Anterior cingulate cortex (tissue), 58 donors: Measurements from ENCODE around the gene PRMT3.
A peak's percentile ranks its signal among the peaks of the same experiment; 100 is the strongest.
"Not testable (repeated sequence)": the region's sequence is repeated elsewhere in the genome, so short reads cannot be mapped to it uniquely, and the experiment has no call there.

Experiments used
- DNase-seq, 58 donors: peaks; one replicate each; lab custom pipeline; 2025; lab: John Stamatoyannopoulos, UW

PRMT3 gene

GRCh38 chr11:20373147-20373546, 14.4 kb upstream of the PRMT3 start:
- DNase-seq: no peak

DNA sequence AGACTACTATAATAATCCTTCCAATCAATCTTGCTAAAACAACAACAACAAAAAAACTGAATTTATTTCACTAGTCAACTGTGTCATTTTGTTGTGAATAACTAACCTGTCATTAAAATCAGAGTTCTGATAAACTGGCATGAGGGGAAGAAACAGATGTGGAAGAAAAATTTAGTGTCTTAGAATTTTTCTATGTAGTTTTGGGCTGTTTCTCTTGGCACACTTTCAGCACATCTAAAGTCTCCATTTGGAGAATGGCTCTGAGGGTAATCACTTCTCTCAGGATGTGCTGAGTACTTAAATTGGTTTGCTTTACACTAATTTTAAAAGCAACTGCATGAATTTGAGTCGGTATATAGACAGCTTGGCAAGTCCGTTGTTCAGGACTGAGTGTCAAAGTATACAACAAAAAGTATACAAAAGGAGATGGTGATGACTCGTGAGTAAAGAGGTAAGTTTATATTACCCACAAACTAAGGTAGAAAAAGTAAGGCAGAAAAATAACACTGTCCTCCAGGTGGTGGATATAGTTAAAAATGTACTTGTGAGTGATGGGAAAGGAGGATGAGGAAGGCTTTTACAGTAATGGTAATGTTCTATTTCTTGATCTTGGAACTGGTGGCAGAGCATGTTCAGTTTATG, 13.8 kb upstream of the PRMT3 start:
- DNase-seq: no peak

GRCh38 chr11:20374741-20375300, 12.7 kb upstream of the PRMT3 start:
- no peak for DNase-seq

DNA sequence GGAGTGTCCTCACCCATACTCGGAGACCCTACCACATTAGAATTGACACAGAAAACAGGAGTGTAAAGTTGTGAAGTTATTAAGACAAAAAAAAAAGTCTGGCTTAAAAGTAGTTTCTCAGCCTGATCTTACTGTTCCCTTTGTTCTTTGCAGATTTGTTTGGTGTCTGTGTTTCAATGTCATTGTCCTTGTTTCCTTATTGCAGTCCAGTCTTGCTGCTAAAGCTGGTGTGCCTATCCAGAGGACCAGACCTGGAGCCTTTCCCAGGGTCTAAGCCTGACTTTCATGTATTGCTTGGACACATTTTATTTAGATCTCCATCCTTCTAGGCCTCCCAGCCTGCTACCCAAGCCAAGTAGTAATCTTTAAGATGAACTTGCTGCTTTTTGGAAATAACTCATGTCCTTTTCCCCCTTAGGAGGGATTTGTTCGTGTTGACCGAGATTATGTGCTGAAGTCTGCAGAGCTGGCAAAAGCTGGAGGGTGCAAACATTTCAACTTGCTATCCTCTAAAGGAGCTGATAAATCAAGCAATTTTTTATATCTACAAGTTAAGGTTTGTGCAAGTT, 11.3 kb upstream of the PRMT3 start:
- no peak for DNase-seq

DNA sequence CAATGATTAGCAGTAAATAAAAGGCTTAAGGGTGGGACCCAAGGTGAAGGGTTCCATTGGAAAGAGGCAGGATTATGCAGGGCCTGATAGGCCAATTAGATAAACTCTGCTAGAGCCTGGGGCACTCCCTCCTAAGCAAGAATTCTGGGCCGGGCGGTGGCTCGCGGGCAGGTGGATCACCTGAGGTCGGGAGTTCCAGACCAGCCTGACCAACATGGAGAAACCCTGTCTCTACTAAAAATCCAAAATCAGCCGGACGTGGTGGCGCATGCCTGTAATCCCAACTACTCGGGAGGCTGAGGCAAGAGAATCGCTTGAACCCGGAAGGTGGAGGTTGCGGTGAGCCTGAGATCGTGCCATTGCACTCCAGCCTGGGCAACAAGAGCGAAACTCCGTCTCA, 1.5 kb upstream of the PRMT3 start:
- DNase-seq: not testable (repeated sequence)

DNA sequence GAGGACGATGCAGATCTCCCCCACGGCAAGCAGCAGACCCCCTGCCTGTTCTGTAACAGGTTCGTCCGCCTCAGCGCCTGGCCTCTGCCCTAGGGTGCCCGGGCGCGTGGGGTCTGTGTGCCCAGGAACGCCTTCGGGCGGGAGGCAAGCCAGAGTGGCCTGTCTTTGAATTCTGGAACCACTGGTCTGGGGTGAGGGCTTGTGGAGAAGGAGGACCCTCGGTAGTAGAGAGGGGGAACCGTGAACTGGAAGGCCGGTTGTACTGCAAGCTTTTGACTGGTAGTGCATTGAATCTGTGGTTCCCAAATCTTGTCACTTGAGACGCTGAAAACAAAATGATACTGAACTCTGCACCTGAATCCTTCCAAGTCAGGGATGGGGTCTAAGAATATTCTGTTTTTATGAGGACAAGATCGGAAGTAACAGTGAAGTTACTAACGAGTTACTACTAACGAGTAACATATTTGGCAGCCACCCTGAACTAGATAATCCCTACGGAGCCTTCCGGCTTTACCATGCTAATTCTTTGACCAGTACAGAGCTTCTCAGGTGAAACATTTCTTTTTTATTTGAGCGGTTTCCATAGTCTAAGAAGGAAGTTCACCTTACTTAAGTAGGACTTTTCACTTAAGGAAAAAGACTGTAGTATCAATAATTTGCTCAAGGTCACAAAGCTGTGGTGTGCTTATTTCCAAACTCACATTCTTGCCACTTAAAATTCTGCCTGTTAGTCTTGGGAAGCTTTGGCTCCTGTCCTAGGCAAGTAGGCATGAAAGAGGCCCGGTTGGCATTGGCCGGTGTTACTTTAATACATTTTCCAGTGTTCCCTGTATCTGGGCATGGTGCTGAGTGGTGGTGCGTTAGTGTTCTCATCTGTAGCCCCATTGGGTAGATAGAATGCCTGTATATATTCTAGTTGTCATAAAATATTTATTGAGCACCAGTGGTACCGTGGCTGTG, 860 bp downstream of the PRMT3 start:
- DNase-seq: peak in 12 of 58 donors; percentile 3 to 67 (median 19)

- peak in 6 of 58 donors; percentile 2 to 15 (median 4) for DNase-seq
Measured at GRCh38 chr11:20397281-20397680, 9.8 kb downstream of the PRMT3 start.

DNA sequence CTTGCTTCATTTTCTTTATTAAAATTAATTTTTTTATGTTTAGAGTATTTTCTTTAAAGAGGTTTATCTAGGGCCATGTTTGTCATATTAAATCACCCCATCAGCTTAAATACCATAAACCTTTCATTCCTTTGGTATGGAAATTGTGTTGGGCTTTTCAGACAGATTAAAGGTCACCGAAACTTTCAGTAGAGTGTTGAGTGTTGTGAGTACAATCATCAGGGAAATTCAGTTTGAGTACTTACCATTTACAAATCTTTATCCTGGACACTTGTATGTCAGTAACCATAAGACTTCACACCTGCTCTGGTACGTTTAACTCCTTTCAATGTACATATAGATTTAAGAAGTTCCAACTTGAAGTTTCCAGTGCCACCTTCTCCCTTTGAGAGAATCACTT, 12.0 kb downstream of the PRMT3 start:
- DNase-seq: no peak

- DNase-seq: no peak
Measured at GRCh38 chr11:20403059-20403458, 15.5 kb downstream of the PRMT3 start.

DNA sequence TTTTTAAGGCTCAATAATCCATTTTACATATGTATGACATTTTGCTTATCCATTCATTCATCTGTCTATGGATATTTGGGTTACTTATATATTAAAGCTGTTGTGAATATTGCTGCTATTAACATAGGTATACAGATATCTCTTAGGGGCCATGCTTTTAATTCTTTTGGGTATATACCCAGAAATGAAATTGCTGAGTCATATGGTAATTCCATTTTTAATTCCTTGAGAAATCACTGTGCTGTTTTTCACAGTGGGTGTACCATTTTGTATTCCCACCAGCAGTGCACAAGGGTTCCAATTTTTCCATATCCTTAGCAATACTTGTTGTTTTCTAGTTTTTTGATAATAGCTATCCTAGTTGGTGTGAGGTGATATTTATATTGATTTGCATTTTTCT, 19.0 kb downstream of the PRMT3 start:
- no peak for DNase-seq

- no peak for DNase-seq
Measured at GRCh38 chr11:20407344-20407743, 19.8 kb downstream of the PRMT3 start.

DNA sequence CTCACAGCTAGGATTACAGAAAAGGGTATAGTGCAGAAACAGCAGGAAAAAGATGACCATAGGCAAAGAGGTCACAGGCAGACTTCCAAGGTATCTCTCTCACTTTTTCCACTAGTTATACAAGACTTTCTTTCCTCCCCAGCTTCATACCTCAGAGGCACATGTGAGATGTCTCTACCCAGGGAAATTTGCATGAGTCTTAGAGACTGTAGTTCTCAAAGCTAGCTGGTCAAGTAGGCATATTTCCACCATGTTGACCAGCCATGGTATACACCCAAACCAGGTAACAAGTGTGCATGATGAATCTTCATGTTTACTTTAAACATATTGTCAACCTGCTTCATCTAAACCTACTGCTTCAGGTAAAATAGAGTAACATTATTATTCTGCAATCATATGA, 27.9 kb downstream of the PRMT3 start:
- DNase-seq: no peak

DNA sequence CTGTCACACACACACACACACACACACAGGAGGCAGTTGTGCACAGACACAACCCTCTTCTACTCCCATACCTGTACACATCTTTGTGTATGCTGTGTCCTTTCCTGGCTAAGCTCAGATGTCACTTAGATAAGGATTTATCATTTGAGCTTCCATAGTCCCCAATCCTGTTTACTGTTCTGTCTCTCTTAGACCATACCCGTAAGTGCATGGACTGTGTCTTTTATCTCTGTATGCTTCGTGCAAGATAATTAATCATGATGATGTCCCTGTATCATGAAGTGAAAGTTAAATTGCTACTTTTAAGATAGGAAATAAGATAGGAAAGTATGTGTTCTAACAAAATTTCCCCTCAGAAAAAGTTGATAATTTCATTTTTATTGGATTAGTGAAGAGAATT, 30.3 kb downstream of the PRMT3 start:
- no peak for DNase-seq

- no peak for DNase-seq
Measured at GRCh38 chr11:20421946-20422345, 34.4 kb downstream of the PRMT3 start.

- no peak for DNase-seq
Measured at GRCh38 chr11:20429216-20429615, 41.7 kb downstream of the PRMT3 start.

GRCh38 chr11:20438637-20439036, 51.1 kb downstream of the PRMT3 start:
- no peak for DNase-seq

GRCh38 chr11:20443596-20443995, 56.1 kb downstream of the PRMT3 start:
- DNase-seq: no peak

GRCh38 chr11:20444535-20444934, 57.0 kb downstream of the PRMT3 start:
- no peak for DNase-seq

DNA sequence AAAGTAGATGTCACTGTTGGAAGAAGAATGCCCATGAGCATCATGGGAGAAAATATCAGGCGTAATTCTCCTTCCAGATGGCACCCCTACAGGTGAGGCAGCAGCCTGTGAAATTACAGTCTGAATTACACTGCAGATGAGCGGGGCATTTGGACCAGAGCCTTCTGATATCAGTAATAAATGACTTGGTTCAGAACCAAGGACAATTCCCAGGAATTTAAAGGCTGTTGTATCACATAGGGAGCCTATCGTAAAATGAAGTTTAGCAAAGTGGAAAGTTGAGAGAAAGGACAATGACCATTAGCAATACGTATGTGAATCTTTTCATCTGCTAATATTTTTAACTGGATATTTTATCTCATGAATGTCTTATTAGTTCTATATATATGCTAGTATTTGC, 61.3 kb downstream of the PRMT3 start:
- DNase-seq: no peak

DNA sequence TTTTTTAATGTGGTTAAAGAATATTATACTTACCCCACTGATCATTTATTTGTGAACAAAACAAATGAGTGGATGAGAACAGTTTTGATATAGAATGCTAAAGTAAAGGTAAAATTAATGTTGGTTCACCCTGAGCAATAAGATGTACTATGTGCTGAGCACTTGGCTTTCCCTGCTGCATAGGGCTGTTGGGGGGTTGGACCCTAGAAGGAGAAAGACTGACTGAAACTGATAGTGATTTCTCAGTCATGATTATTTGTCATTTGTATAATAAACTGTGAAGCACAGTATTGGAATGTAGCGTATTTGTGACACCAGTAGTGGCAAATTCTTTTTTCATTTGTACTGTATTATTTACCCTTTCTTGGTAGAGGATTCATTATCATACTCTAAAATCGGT, 63.3 kb downstream of the PRMT3 start:
- no peak for DNase-seq

DNA sequence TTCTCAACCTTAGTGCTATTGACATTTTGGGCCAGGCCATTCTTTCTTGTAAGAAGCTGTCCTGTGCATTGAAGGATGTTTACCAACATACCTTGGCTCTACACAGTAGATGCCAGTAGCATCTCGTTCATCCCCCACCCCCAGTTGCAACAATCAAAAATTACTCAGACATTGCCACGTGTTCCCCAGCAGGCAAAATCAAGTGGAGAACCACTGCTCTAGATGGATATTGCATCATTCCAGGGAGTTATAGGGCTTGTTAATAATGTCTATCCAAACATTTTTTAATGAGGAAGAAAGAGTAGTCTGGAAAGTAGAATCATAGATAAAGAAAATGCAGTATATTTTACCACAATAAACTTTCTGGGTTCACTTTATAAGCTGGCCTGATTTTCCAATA, 64.1 kb downstream of the PRMT3 start:
- DNase-seq: no peak
